RWPE2 (cell line): ENCODE measurements around the gene RNF145.

ENCODE experiments used
- ATAC-seq: fragments of 200-7000 bp; cut with Tn5 transposase; 3 replicates; pipeline ENCODE4 v1.9.1; 2021; ENCODE audit warnings: low read depth
- DNase-seq: peaks from one replicate; pipeline ENCODE4 v3.0.0-alpha.2; 2020; ENCODE audit warnings: low spot score
- H3K27ac ChIP-seq: fragments of 450-650 bp; 2 replicates; pipeline ENCODE4 v1.5.1; 2017; ENCODE audit warnings: mild to moderate bottlenecking; ENCODE audit not compliant: poor library complexity, severe bottlenecking
- H3K27me3 ChIP-seq: fragments of 250-450 bp; sonication (Bioruptor Pico); 2 replicates; pipeline ENCODE4 v1.5.1; 2021; ENCODE audit warnings: mild to moderate bottlenecking, moderate library complexity; ENCODE audit not compliant: insufficient read depth, poor library complexity, severe bottlenecking
- H3K36me3 ChIP-seq: fragments of 250-450 bp; sonication (Bioruptor Pico); 2 replicates; pipeline ENCODE4 v1.5.1; 2020; ENCODE audit warnings: low read depth, mild to moderate bottlenecking, moderate library complexity
- H3K4me1 ChIP-seq: fragments of 250-450 bp; sonication (Bioruptor Pico); 2 replicates; pipeline ENCODE4 v1.5.1; 2021; ENCODE audit warnings: mild to moderate bottlenecking, moderate library complexity; ENCODE audit not compliant: insufficient read depth, poor library complexity, severe bottlenecking
- H3K4me3 ChIP-seq: fragments of 250-450 bp; sonication (Bioruptor Pico); 2 replicates; pipeline ENCODE4 v1.5.1; 2021; ENCODE audit warnings: mild to moderate bottlenecking, moderate library complexity; ENCODE audit not compliant: severe bottlenecking
- H3K9me3 ChIP-seq: fragments of 250-450 bp; sonication (Bioruptor Pico); 2 replicates; pipeline ENCODE4 v1.5.1; 2021; ENCODE audit warnings: mild to moderate bottlenecking, moderate library complexity; ENCODE audit not compliant: severe bottlenecking
- TF ChIP-seq, protein P1 (sequence below): fragments of 450-650 bp; IDR thresholded peaks from one replicate; pipeline ENCODE4 v1.5.1; 2017; ENCODE audit warnings: mild to moderate bottlenecking, moderate library complexity; ENCODE audit not compliant: poor library complexity, severe bottlenecking

RNF145 gene

DNA sequence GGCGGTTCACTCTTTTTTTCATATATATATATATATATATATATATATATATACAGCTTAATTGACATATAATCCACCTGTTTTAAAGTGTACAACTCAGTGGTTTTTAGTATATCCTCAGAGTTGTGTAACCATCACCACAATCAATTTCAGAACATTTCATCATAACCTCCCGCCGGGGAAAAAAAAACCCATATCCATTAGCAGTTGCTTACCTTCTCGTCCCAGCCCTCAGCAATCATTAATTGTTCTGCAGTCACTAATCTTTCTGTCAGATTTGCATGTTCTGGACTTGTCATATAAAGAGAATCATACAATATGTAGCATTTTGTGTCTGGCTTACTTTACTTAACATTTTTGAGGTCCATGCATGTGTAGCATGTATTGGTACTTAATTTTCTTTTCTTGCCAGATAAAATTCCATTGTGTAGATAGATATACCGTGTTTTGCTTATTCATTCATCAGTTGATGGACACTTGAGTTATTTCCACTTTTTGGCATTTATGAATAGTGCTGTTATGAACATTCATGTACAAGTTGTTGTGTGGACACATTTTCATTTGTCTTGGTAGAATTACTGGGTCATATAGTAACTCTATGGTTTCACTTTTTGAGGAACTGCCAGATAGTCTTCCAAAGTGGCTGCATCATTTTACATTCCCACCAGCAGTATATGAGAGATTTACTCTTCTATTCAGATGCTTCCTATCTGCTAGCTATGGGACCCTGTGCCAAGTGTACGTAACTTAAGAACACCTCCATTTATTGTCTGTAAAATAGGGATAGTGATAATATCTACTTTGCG lies 3.5 kb upstream of the RNF145 start:
- TF ChIP-seq, protein P1, sequence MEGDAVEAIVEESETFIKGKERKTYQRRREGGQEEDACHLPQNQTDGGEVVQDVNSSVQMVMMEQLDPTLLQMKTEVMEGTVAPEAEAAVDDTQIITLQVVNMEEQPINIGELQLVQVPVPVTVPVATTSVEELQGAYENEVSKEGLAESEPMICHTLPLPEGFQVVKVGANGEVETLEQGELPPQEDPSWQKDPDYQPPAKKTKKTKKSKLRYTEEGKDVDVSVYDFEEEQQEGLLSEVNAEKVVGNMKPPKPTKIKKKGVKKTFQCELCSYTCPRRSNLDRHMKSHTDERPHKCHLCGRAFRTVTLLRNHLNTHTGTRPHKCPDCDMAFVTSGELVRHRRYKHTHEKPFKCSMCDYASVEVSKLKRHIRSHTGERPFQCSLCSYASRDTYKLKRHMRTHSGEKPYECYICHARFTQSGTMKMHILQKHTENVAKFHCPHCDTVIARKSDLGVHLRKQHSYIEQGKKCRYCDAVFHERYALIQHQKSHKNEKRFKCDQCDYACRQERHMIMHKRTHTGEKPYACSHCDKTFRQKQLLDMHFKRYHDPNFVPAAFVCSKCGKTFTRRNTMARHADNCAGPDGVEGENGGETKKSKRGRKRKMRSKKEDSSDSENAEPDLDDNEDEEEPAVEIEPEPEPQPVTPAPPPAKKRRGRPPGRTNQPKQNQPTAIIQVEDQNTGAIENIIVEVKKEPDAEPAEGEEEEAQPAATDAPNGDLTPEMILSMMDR, result no peak
- DNase-seq, result no peak
- H3K27me3 ChIP-seq, result no peaks in the 10 kb centered on the region

DNA sequence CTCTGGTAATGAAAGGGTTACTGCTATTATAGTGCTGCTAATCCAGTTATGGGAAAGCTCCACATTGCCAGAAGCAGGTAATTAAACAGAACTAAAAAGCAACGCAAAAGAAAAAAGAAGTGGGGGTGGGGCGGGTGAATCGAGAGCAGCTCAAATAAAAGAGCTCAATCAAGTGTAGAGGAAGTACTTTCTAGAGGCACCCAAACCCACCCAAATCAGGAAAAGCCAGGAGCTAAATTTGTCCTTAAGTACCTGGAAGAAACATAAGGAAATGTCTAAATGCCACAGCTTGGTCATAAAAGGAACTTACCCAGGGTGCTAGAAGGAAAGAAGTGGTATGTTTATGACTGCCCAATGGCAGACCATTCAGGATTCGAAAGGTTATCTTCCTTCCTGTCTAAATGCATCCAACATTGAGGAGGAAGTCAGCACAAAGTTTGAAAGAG lies 2.4 kb upstream of the RNF145 start:
- no peaks in the 10 kb centered on the region for H3K27me3 ChIP-seq
- H3K4me3 ChIP-seq, result no peak overlapping the region
- DNase-seq (no peak), ATAC-seq (no peak)
- H3K4me1 ChIP-seq, result peaks cover 38% of the 10 kb centered on the region
- peaks cover 7% of the 10 kb centered on the region; the same call in 1 of the 2 replicates for H3K36me3 ChIP-seq
- TF ChIP-seq, protein P1, result no peak
- no peaks in the 10 kb centered on the region for H3K9me3 ChIP-seq
- no peak overlapping the region for H3K27ac ChIP-seq

More for the DNA sequence above, 3.5 kb upstream of the RNF145 start:
- no peak for ATAC-seq
- peaks cover 7% of the 10 kb centered on the region; the same call in 1 of the 2 replicates for H3K36me3 ChIP-seq
- H3K4me3 ChIP-seq, result no peak overlapping the region
- no peaks in the 10 kb centered on the region for H3K9me3 ChIP-seq
- H3K4me1 ChIP-seq, result peaks cover 44% of the 10 kb centered on the region
- H3K27ac ChIP-seq, result no peak overlapping the region

GRCh38 chr5:159210846-159211245 lies 1.5 kb upstream of the RNF145 start:
- H3K4me1 ChIP-seq, result peaks cover 32% of the 10 kb centered on the region
- peaks cover 7% of the 10 kb centered on the region; the same call in 1 of the 2 replicates for H3K36me3 ChIP-seq
- ATAC-seq (no peak), DNase-seq (no peak)
- no peaks in the 10 kb centered on the region for H3K27me3 ChIP-seq
- no peaks in the 10 kb centered on the region for H3K9me3 ChIP-seq
- TF ChIP-seq, protein P1, result no peak
- peak overlapping the region; percentile 89 for H3K27ac ChIP-seq
- no peak overlapping the region for H3K4me3 ChIP-seq

DNA sequence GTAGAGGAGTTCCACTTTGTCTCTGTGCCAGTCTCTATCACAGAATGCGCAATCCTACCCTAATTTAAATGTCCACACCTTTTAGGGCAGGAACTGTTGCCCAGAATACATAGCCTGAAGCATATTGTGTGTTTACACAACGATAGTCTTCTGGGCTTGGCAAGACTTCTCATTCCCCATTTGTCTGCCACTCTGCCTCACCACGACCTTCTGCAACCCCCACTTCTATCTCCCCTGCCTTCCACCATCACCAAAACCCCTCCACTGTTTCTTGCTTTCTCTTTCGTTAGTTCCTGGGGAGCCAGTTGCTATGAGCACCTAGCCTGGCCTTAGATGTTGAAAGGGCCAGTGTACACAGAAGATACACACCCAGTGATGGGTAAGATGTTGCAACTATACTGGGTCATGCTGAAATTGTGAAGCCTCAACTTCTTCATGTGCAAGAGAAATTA lies 883 bp upstream of the RNF145 start:
- Histone ChIP-seq H3K27me3 (no peaks in the 10 kb centered on the region), H3K27ac (peak overlapping the region; percentile 89), H3K4me3 (peak overlapping the region; percentile 93), H3K4me1 (peaks cover 32% of the 10 kb centered on the region), H3K36me3 (peaks cover 8% of the 10 kb centered on the region), H3K9me3 (no peaks in the 10 kb centered on the region)
- ATAC-seq, result peak; percentile 35
- no peak for DNase-seq
- TF ChIP-seq, protein P1, result no peak
